HEK293 (cell line): ENCODE data around the gene MOB3C.

Experiments used
- CTCF ChIA-PET: fragments of 350-600 bp; formaldehyde crosslinking; extraction: SDS; loops from one replicate; lab custom pipeline; 2021; ENCODE audit warnings: antibody characterized with exemption; lab: Yijun Ruan, JAX
- POLR2A ChIA-PET: fragments of 300-600 bp; formaldehyde crosslinking; extraction: SDS; loops from one replicate; lab custom pipeline; 2020; ENCODE audit warnings: antibody characterized with exemption, inconsistent platforms; lab: Yijun Ruan, JAX
- H3K27ac ChIP-seq: fragments of 200-500 bp; sonication (Bioruptor generic); 2 replicates; pipeline ENCODE4 v1.5.1; 2014; ENCODE audit warnings: low read depth, low read length, control low read depth, inconsistent platforms; ENCODE audit errors: extremely low read depth
- H3K36me3 ChIP-seq, 2 experiments: fragments of 200-500 bp in 1 of 2; sonication (Bioruptor generic) in 1 of 2; 1 replicate in 1 of 2; 2 replicates in 1 of 2; pipeline ENCODE4 v1.5.1; 2014 to 2017; ENCODE audit warnings: inconsistent platforms in 2 of 2, low read length in 2 of 2; ENCODE audit not compliant: control insufficient read depth in 2 of 2, insufficient read depth in 1 of 2
- H3K4me1 ChIP-seq: fragments of 200-500 bp; sonication (Bioruptor generic); 2 replicates; pipeline ENCODE4 v1.5.1; 2014; ENCODE audit warnings: mild to moderate bottlenecking, low read length, inconsistent platforms; ENCODE audit not compliant: control insufficient read depth, insufficient read depth
- H3K4me3 ChIP-seq: 2 replicates; pipeline ENCODE4 v1.5.1; 2011; ENCODE audit warnings: low read depth, mild to moderate bottlenecking, control low read depth, low read length, moderate library complexity
- H3K9me3 ChIP-seq: fragments of 200-500 bp; sonication (Bioruptor generic); 2 replicates; pipeline ENCODE4 v1.5.1; 2014; ENCODE audit warnings: low read depth, low read length, inconsistent platforms; ENCODE audit not compliant: control insufficient read depth, insufficient read depth
- BCL11B ChIP-seq: fragments of 450-650 bp; formaldehyde crosslinking; IDR thresholded peaks from 2 replicates; pipeline ENCODE4 v1.5.1; 2016; ENCODE audit warnings: low read depth, missing biosample characterization, missing genetic modification characterization
- GLIS2 ChIP-seq: fragments of 450-650 bp; formaldehyde crosslinking; IDR thresholded peaks from 2 replicates; pipeline ENCODE4 v1.5.1; 2016; ENCODE audit warnings: missing biosample characterization, missing genetic modification characterization
- HOXD13 ChIP-seq: sonication (generic); formaldehyde crosslinking; IDR thresholded peaks from 2 replicates; pipeline ENCODE4 v1.8.0; 2022; ENCODE audit warnings: missing genetic modification reagents, borderline replicate concordance
- KLF10 ChIP-seq: fragments of 450-650 bp; IDR thresholded peaks from 2 replicates; pipeline ENCODE4 v1.5.1; 2018; ENCODE audit warnings: missing biosample characterization, mild to moderate bottlenecking, missing genetic modification characterization
- KLF9 ChIP-seq: fragments of 450-650 bp; formaldehyde crosslinking; IDR thresholded peaks from 2 replicates; pipeline ENCODE4 v1.5.1; 2016; ENCODE audit warnings: missing biosample characterization, missing genetic modification characterization, low read depth
- MEIS1 ChIP-seq: sonication (generic); formaldehyde crosslinking; IDR thresholded peaks from 2 replicates; pipeline ENCODE4 v1.8.1; 2022; ENCODE audit warnings: missing genetic modification reagents, mild to moderate bottlenecking, borderline replicate concordance
- PATZ1 ChIP-seq: fragments of 450-650 bp; formaldehyde crosslinking; IDR thresholded peaks from 2 replicates; pipeline ENCODE4 v1.5.1; 2016; ENCODE audit warnings: missing biosample characterization, missing genetic modification characterization
- SP3 ChIP-seq: fragments of 450-650 bp; formaldehyde crosslinking; IDR thresholded peaks from 2 replicates; pipeline ENCODE4 v1.5.1; 2016; ENCODE audit warnings: missing biosample characterization, missing genetic modification characterization
- ZBTB6 ChIP-seq: fragments of 450-650 bp; formaldehyde crosslinking; IDR thresholded peaks from 2 replicates; pipeline ENCODE4 v1.5.1; 2017; ENCODE audit warnings: missing biosample characterization, missing genetic modification characterization
- ZBTB8A ChIP-seq: fragments of 450-650 bp; formaldehyde crosslinking; IDR thresholded peaks from 2 replicates; pipeline ENCODE4 v1.5.1; 2016; ENCODE audit warnings: missing biosample characterization, missing genetic modification characterization
- ZEB2 ChIP-seq: fragments of 450-650 bp; formaldehyde crosslinking; IDR thresholded peaks from 2 replicates; pipeline ENCODE4 v1.5.1; 2016; ENCODE audit warnings: missing biosample characterization, missing genetic modification characterization
- ZFP69B ChIP-seq: fragments of 450-650 bp; formaldehyde crosslinking; IDR thresholded peaks from 2 replicates; pipeline ENCODE4 v1.5.1; 2016; ENCODE audit warnings: missing biosample characterization, missing genetic modification characterization
- ZIC2 ChIP-seq: fragments of 450-650 bp; formaldehyde crosslinking; IDR thresholded peaks from 2 replicates; pipeline ENCODE4 v1.5.1; 2016; ENCODE audit warnings: missing biosample characterization, missing genetic modification characterization
- ZNF133 ChIP-seq: fragments of 450-650 bp; formaldehyde crosslinking; IDR thresholded peaks from 2 replicates; pipeline ENCODE4 v1.5.1; 2016; ENCODE audit warnings: missing biosample characterization, missing genetic modification characterization
- ZNF140 ChIP-seq: fragments of 450-650 bp; formaldehyde crosslinking; IDR thresholded peaks from 2 replicates; pipeline ENCODE4 v1.5.1; 2016; ENCODE audit warnings: missing biosample characterization, missing genetic modification characterization
- ZNF2 ChIP-seq: fragments of 450-650 bp; formaldehyde crosslinking; IDR thresholded peaks from 2 replicates; pipeline ENCODE4 v1.5.1; 2016; ENCODE audit warnings: missing biosample characterization, missing genetic modification characterization
- ZNF202 ChIP-seq: fragments of 450-650 bp; formaldehyde crosslinking; IDR thresholded peaks from 2 replicates; pipeline ENCODE4 v1.5.1; 2016; ENCODE audit warnings: missing biosample characterization, missing genetic modification characterization, borderline replicate concordance
- ZNF280D ChIP-seq: fragments of 450-650 bp; formaldehyde crosslinking; IDR thresholded peaks from 2 replicates; pipeline ENCODE4 v1.5.1; 2016; ENCODE audit warnings: missing biosample characterization, missing genetic modification characterization
- ZNF302 ChIP-seq: fragments of 450-650 bp; formaldehyde crosslinking; IDR thresholded peaks from 2 replicates; pipeline ENCODE4 v1.5.1; 2016; ENCODE audit warnings: missing biosample characterization, missing genetic modification characterization, low read depth
- ZNF335 ChIP-seq: fragments of 450-650 bp; formaldehyde crosslinking; conservative IDR thresholded peaks from 2 replicates; pipeline ENCODE4 v1.5.1; 2016; ENCODE audit warnings: missing biosample characterization, missing genetic modification characterization
- ZNF341 ChIP-seq: fragments of 450-650 bp; formaldehyde crosslinking; IDR thresholded peaks from 2 replicates; pipeline ENCODE4; 2016; ENCODE audit warnings: low read depth, missing biosample characterization, missing genetic modification characterization
- ZNF350 ChIP-seq: fragments of 450-650 bp; formaldehyde crosslinking; IDR thresholded peaks from 2 replicates; pipeline ENCODE4 v1.5.0; 2017; ENCODE audit warnings: missing biosample characterization, mild to moderate bottlenecking, missing genetic modification characterization
- ZNF473 ChIP-seq: fragments of 450-650 bp; formaldehyde crosslinking; IDR thresholded peaks from 2 replicates; pipeline ENCODE4 v1.5.1; 2017; ENCODE audit warnings: missing biosample characterization, missing genetic modification characterization
- ZNF548 ChIP-seq: fragments of 450-650 bp; formaldehyde crosslinking; IDR thresholded peaks from 2 replicates; pipeline ENCODE4 v1.5.1; 2016; ENCODE audit warnings: missing biosample characterization, missing genetic modification characterization
- ZNF555 ChIP-seq: fragments of 450-650 bp; formaldehyde crosslinking; conservative IDR thresholded peaks from 2 replicates; pipeline ENCODE4 v1.5.1; 2017; ENCODE audit warnings: missing biosample characterization, mild to moderate bottlenecking, missing genetic modification characterization, inconsistent platforms
- ZNF707 ChIP-seq: fragments of 450-650 bp; formaldehyde crosslinking; IDR thresholded peaks from 2 replicates; pipeline ENCODE4 v1.5.1; 2016; ENCODE audit warnings: missing biosample characterization, missing genetic modification characterization
- TF ChIP-seq, protein P1 (sequence below): IDR thresholded peaks from 2 replicates; pipeline ENCODE4 v1.6.1; 2011; ENCODE audit warnings: mild to moderate bottlenecking, low read depth, low read length, borderline replicate concordance

MOB3C gene

DNA sequence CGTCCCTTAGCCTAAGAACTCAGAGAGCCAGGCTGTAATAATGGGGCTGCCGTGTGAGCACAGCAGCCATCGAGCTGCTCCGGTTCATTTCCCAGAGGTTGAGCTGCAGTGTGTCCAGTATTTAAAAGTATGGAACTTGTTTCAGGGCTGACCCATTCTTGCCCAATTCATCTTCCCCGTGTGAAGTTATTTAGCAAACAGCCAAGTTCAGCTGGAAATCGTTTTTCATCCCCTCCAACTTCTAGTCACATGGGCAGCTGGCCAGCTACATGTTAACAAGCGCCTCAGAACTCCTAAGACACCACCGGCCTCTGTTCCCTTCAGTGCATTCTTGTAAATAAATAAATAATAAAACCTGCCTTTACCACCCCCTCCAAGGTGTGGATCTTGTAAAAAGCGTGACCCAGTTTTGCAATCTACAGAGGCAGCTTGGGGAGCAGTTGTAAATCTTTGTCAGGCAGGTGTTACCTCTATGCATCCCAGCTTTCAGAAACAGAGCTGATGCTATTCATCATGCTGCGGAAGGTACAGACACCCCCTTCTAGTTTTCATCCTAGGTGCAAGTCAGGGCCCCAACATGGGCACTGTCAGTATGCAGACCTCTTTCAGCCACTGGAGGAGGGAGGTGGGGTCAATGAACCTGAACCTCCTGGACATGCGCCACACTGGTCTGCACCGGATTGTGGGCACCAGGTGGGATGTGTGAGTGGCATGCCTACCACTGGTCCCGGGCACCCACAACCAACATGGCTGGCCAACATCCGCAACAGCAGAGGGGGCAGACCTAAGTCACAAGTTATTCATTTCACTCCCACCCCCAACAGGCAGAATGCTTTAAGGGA lies 46.5 kb downstream of the MOB3C start:
- no peak for TF ChIP-seq ZIC2 (tag by site-specific recombination)
- TF ChIP-seq KLF9 (tag by site-specific recombination) = no peak
- no peak for TF ChIP-seq ZEB2
- TF ChIP-seq ZNF473 (tag by site-specific recombination) = no peak
- TF ChIP-seq SP3 (tag by site-specific recombination) = no peak
- TF ChIP-seq GLIS2 (tag by site-specific recombination) = no peak
- TF ChIP-seq ZNF548 (tag by site-specific recombination) = no peak
- no peak for TF ChIP-seq ZNF341
- TF ChIP-seq HOXD13 (CRISPR knock-in tag) = no peak
- no peak for TF ChIP-seq ZNF280D (tag by site-specific recombination)
- TF ChIP-seq PATZ1 (tag by site-specific recombination) = no peak
- TF ChIP-seq ZNF302 (tag by site-specific recombination) = no peak
- no peak for TF ChIP-seq ZNF2 (tag by site-specific recombination)
- no peaks in the 10 kb centered on the region for H3K9me3 ChIP-seq

DNA sequence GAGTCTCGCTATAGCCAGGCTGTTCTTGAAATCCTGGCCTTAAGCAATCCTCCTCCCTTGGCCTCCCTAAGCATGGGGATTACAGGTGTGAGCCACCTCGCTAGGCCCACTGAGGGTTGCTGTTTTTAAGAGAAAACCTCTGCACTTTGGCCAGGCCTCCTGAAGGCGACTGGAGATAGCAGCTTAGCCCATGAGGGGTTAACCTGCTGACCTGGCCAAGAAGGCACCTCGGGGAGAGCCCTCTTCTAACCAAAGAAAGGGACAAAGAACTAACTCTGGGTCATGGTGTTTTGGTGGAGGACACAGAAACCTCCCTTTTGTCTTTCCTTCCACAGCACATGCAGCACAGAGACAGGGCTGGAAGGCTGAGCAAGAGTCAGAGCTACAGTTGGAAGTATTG lies 47.5 kb downstream of the MOB3C start:
- POLR2A ChIA-PET = no interaction called here
- H3K36me3 ChIP-seq = peaks cover 0 to 54% of the 10 kb centered on the region in 2 experiments; a peak in 2 of 3 replicates

More for the DNA sequence above, 46.5 kb downstream of the MOB3C start:
- Histone ChIP-seq H3K4me3 (no peak overlapping the region), H3K4me1 (peaks cover 1% of the 10 kb centered on the region; the same call in 1 of the 2 replicates), H3K27ac (no peak overlapping the region), H3K36me3 (peaks cover 0 to 49% of the 10 kb centered on the region in 2 experiments; a peak in 2 of 3 replicates)
- CTCF ChIA-PET = interaction anchor here (0.8 to 1.1 kb wide), 3 partner anchors 22 to 177 kb away, joined by 3 to 5 read pairs (median 3); no protein-coding TSS in a partner anchor
- POLR2A ChIA-PET = no interaction called here

More for the DNA sequence above, 47.5 kb downstream of the MOB3C start:
- CTCF ChIA-PET = interaction anchor here (0.6 to 0.8 kb wide), 2 partner anchors 21 to 67 kb away, joined by 3 read pairs; no protein-coding TSS in a partner anchor
- no peak overlapping the region for H3K4me3 ChIP-seq
- TF ChIP-seq MEIS1 (CRISPR knock-in tag) (no peak), ZFP69B (tag by site-specific recombination) (no peak), ZBTB6 (no peak), ZBTB8A (no peak), ZNF335 (tag by site-specific recombination) (no peak), ZNF202 (tag by site-specific recombination) (no peak), KLF10 (tag by site-specific recombination) (no peak), ZNF707 (tag by site-specific recombination) (no peak), ZNF133 (tag by site-specific recombination) (no peak), ZNF140 (no peak), BCL11B (tag by site-specific recombination) (no peak), ZNF350 (no peak), ZNF555 (no peak)
- TF ChIP-seq, protein P1, sequence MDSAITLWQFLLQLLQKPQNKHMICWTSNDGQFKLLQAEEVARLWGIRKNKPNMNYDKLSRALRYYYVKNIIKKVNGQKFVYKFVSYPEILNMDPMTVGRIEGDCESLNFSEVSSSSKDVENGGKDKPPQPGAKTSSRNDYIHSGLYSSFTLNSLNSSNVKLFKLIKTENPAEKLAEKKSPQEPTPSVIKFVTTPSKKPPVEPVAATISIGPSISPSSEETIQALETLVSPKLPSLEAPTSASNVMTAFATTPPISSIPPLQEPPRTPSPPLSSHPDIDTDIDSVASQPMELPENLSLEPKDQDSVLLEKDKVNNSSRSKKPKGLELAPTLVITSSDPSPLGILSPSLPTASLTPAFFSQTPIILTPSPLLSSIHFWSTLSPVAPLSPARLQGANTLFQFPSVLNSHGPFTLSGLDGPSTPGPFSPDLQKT = no peak
- H3K9me3 ChIP-seq = no peaks in the 10 kb centered on the region
- H3K4me1 ChIP-seq = no peaks in the 10 kb centered on the region
- no peak overlapping the region for H3K27ac ChIP-seq
